Calu3 (cell line): ENCODE data around the gene IKZF1. TPM values are rescaled to one million over a fixed set of nuclear protein-coding genes. Genes with fewer than 3 reads are reported as not detected.

ENCODE experiments used
- BruUV-seq: library from RNA; stranded (reverse); fragments of 400-500 nt; replicated peaks from 2 replicates; lab custom pipeline; 2021; lab: Mats Ljungman, UMichigan
- CTCF ChIA-PET: fragments of 300-600 bp; sonication (Branson Sonifier 250); formaldehyde crosslinking; loops from one replicate; lab custom pipeline; 2022; ENCODE audit warnings: antibody characterized with exemption; lab: Charles Lee
- DNase-seq: peaks from one replicate; pipeline ENCODE4 v3.0.0; 2022
- H3K27ac Mint-ChIP-seq: one replicate; pipeline ENCODE4 v1.8.0; 2022; ENCODE audit warnings: mixed read lengths; ENCODE audit not compliant: unreplicated experiment
- H3K27me3 Mint-ChIP-seq: one replicate; pipeline ENCODE4 v1.8.0; 2022; ENCODE audit warnings: mixed read lengths; ENCODE audit not compliant: unreplicated experiment
- H3K36me3 Mint-ChIP-seq: one replicate; pipeline ENCODE4 v1.8.0; 2022; ENCODE audit warnings: mild to moderate bottlenecking, moderate library complexity, mixed read lengths; ENCODE audit not compliant: insufficient read depth, unreplicated experiment
- H3K4me1 Mint-ChIP-seq: one replicate; pipeline ENCODE4 v1.8.0; 2022; ENCODE audit warnings: mild to moderate bottlenecking, low read depth, mixed read lengths; ENCODE audit not compliant: unreplicated experiment
- H3K4me3 Mint-ChIP-seq: one replicate; pipeline ENCODE4 v1.8.0; 2022; ENCODE audit warnings: mild to moderate bottlenecking, low read depth, moderate library complexity, mixed read lengths; ENCODE audit not compliant: unreplicated experiment
- H3K9me3 Mint-ChIP-seq: one replicate; pipeline ENCODE4 v1.8.0; 2022; ENCODE audit warnings: low read depth, mixed read lengths; ENCODE audit not compliant: unreplicated experiment
- CTCF ChIP-seq: fragments of 200-600 bp; IDR thresholded peaks from one replicate; pipeline ENCODE4 v1.8.0; 2022; ENCODE audit warnings: antibody characterized with exemption; ENCODE audit not compliant: unreplicated experiment
- intact Hi-C: fragments of 100-400 bp; cut with micrococcal nuclease; formaldehyde crosslinking; loops from one replicate; pipeline ENCODE4 v1.10.0; 2022; ENCODE audit not compliant: unreplicated experiment
- total RNA-seq: library from RNA; stranded (reverse); gene quantifications from 2 replicates; pipeline ENCODE4 v1.2.3, GENCODE V29; 2022

IKZF1 gene
- total RNA-seq, 1 experiment from 2014 or later: 0.28 TPM

GRCh38 chr7:50368366-50368765 lies 63.9 kb downstream of the IKZF1 start:
- no TSS peak for BruUV-seq
- CTCF ChIA-PET: interaction anchor here (0.8 kb wide), 1 partner anchor 11 kb away, joined by 3 read pairs; no protein-coding TSS in a partner anchor
- H3K4me3 Mint-ChIP-seq: no peak overlapping the region
- TF ChIP-seq CTCF: no peak
- peaks cover 3% of the 10 kb centered on the region for H3K9me3 Mint-ChIP-seq
- no peak overlapping the region for H3K27ac Mint-ChIP-seq
- DNase-seq: no peak
- H3K36me3 Mint-ChIP-seq: no peaks in the 10 kb centered on the region
- peaks cover 89% of the 10 kb centered on the region for H3K27me3 Mint-ChIP-seq
- no peaks in the 10 kb centered on the region for H3K4me1 Mint-ChIP-seq
- intact Hi-C loops: loop anchor here (2.0 kb wide), 1 partner anchor 164 kb away; no protein-coding TSS in a partner anchor

GRCh38 chr7:50369143-50370026 lies 64.9 kb downstream of the IKZF1 start:
- no TSS peak for BruUV-seq
- Mint-ChIP-seq H3K4me1 (no peaks in the 10 kb centered on the region), H3K27ac (no peak overlapping the region), H3K27me3 (peaks cover 83% of the 10 kb centered on the region), H3K9me3 (peaks cover 3% of the 10 kb centered on the region), H3K4me3 (no peak overlapping the region), H3K36me3 (no peaks in the 10 kb centered on the region)
- intact Hi-C loops: loop anchor here (1.0 to 2.0 kb wide), 3 partner anchors 165 to 277 kb away; no protein-coding TSS in a partner anchor
- DNase-seq: no peak
- CTCF ChIA-PET: interaction anchor here (0.8 kb wide), 1 partner anchor 10 kb away, joined by 3 read pairs; no protein-coding TSS in a partner anchor
- TF ChIP-seq CTCF: peak; percentile 68

GRCh38 chr7:50370884-50371283 lies 66.4 kb downstream of the IKZF1 start:
- H3K36me3 Mint-ChIP-seq: no peaks in the 10 kb centered on the region
- CTCF ChIA-PET: no interaction called here
- H3K9me3 Mint-ChIP-seq: peaks cover 3% of the 10 kb centered on the region
- intact Hi-C loops: no loop called here
- H3K27ac Mint-ChIP-seq: no peak overlapping the region
- no peak for TF ChIP-seq CTCF
- no TSS peak for BruUV-seq
- H3K27me3 Mint-ChIP-seq: peaks cover 70% of the 10 kb centered on the region
- no peaks in the 10 kb centered on the region for H3K4me1 Mint-ChIP-seq
- DNase-seq: no peak
- no peak overlapping the region for H3K4me3 Mint-ChIP-seq

GRCh38 chr7:50371551-50372021 lies 67.1 kb downstream of the IKZF1 start:
- BruUV-seq: no TSS peak
- TF ChIP-seq CTCF: no peak
- Mint-ChIP-seq H3K4me1 (no peaks in the 10 kb centered on the region), H3K36me3 (no peaks in the 10 kb centered on the region), H3K4me3 (no peak overlapping the region), H3K27ac (no peak overlapping the region), H3K27me3 (peaks cover 70% of the 10 kb centered on the region), H3K9me3 (peaks cover 3% of the 10 kb centered on the region)
- no peak for DNase-seq
- CTCF ChIA-PET: no interaction called here
- intact Hi-C loops: no loop called here
